Thyroid gland (tissue), 4 donors: ENCODE results near the gene RAB40C.

Source experiments
- POLR2A ChIP-seq, 2 donors: fragments of 450-650 bp; IDR thresholded peaks; one replicate each; pipeline ENCODE4 v1.6.1; 2017; ENCODE audit warnings: antibody characterized with exemption in 2 of 2, mild to moderate bottlenecking in 2 of 2, moderate library complexity in 1 of 2
- TF ChIP-seq, protein P1 (sequence below), 6 experiments: fragments of 200-600 bp in 3 of 6; fragments of 450-650 bp in 3 of 6; sonication (generic) in 3 of 6; IDR thresholded peaks; one replicate each; pipeline ENCODE4 v1.5.1; 2016 to 2019; ENCODE audit warnings: antibody characterized with exemption in 6 of 6, mild to moderate bottlenecking in 2 of 6, inconsistent platforms in 1 of 6, moderate library complexity in 1 of 6

DNA sequence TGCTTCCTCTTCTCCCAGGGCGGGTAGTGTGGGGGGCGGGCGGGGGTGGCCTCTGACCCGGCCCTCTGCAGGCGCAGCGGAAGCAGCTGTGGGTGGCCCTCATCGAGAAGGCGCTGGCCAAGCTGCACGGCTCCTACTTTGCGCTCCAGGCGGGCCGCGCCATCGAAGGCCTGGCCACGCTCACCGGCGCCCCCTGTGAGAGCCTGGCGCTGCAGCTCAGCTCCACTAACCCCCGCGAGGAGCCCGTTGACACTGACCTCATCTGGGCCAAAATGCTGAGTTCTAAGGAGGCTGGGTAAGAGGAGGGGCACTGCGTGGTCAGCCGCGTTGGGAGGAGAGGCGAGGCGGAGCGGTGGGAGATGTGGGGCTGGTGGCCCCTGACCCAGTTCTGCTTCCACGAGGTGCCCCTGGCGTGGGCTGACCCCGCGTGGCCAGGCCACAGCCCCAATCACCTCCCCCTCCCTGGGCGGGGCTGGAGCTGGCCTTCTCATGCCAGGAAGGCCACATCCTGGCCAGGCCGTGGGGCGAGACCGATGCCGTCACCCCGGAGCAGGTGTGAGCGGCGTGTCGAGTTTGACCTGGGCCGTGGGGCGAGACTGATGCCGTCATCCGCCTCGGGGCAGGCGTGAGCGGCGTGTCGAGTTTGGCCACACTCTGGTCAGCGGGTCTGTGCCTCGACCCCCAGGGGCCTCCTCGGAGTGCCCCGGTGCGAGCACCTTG, 40.2 kb upstream of the RAB40C start:
- TF ChIP-seq POLR2A (IDR thresholded peaks at IDR 0.05): no peak
- TF ChIP-seq, protein P1, sequence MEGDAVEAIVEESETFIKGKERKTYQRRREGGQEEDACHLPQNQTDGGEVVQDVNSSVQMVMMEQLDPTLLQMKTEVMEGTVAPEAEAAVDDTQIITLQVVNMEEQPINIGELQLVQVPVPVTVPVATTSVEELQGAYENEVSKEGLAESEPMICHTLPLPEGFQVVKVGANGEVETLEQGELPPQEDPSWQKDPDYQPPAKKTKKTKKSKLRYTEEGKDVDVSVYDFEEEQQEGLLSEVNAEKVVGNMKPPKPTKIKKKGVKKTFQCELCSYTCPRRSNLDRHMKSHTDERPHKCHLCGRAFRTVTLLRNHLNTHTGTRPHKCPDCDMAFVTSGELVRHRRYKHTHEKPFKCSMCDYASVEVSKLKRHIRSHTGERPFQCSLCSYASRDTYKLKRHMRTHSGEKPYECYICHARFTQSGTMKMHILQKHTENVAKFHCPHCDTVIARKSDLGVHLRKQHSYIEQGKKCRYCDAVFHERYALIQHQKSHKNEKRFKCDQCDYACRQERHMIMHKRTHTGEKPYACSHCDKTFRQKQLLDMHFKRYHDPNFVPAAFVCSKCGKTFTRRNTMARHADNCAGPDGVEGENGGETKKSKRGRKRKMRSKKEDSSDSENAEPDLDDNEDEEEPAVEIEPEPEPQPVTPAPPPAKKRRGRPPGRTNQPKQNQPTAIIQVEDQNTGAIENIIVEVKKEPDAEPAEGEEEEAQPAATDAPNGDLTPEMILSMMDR (IDR thresholded peaks at IDR 0.05): no peak
